ENCODE data around the gene AGBL1. TPM values are rescaled to one million over a fixed set of nuclear protein-coding genes. Genes with fewer than 3 reads are reported as not detected.

The AGBL1 gene
- polyA plus RNA-seq, 4 donors: 0.06 to 0.13 (median 0.09) TPM

GRCh38 chr15:86558686-86559085 is 479.0 kb downstream of the AGBL1 start:
- DNase-seq (ENCODE audit: low read depth in 4 of 4, low spot score in 2 of 4): no peak

GRCh38 chr15:86568378-86568777 is 488.7 kb downstream of the AGBL1 start:
- no peak for DNase-seq (ENCODE audit: low read depth in 4 of 4, low spot score in 2 of 4)

- no peak for DNase-seq (ENCODE audit: low read depth in 4 of 4, low spot score in 2 of 4)
Measured at GRCh38 chr15:86570738-86571137, 491.1 kb downstream of the AGBL1 start.

- no peak for DNase-seq (ENCODE audit: low read depth in 4 of 4, low spot score in 2 of 4)
Measured at GRCh38 chr15:86571873-86572272, 492.2 kb downstream of the AGBL1 start.

- no peak for DNase-seq (ENCODE audit: low read depth in 4 of 4, low spot score in 2 of 4)
Measured at GRCh38 chr15:86572368-86572841, 492.7 kb downstream of the AGBL1 start.

- DNase-seq (ENCODE audit: low read depth in 4 of 4, low spot score in 2 of 4): no peak
Measured at GRCh38 chr15:86573476-86573875, 493.8 kb downstream of the AGBL1 start.

GRCh38 chr15:86588413-86588812 is 508.7 kb downstream of the AGBL1 start:
- DNase-seq (ENCODE audit: low read depth in 4 of 4, low spot score in 2 of 4): no peak

GRCh38 chr15:86590461-86590860 is 510.8 kb downstream of the AGBL1 start:
- no peak for DNase-seq (ENCODE audit: low read depth in 4 of 4, low spot score in 2 of 4)

- DNase-seq (ENCODE audit: low read depth in 4 of 4, low spot score in 2 of 4): no peak
Measured at GRCh38 chr15:86591158-86591557, 511.5 kb downstream of the AGBL1 start.

- no peak for DNase-seq (ENCODE audit: low read depth in 4 of 4, low spot score in 2 of 4)
Measured at GRCh38 chr15:86591994-86592735, 512.5 kb downstream of the AGBL1 start.

- no peak for DNase-seq (ENCODE audit: low read depth in 4 of 4, low spot score in 2 of 4)
Measured at GRCh38 chr15:86595741-86596140, 516.1 kb downstream of the AGBL1 start.

GRCh38 chr15:86603466-86603865 is 523.8 kb downstream of the AGBL1 start:
- no peak for DNase-seq (ENCODE audit: low read depth in 4 of 4, low spot score in 2 of 4)

GRCh38 chr15:86608461-86609205 is 529.0 kb downstream of the AGBL1 start:
- no peak for DNase-seq (ENCODE audit: low read depth in 4 of 4, low spot score in 2 of 4)

GRCh38 chr15:86609275-86609674 is 529.6 kb downstream of the AGBL1 start:
- DNase-seq (ENCODE audit: low read depth in 4 of 4, low spot score in 2 of 4): no peak

- no peak for DNase-seq (ENCODE audit: low read depth in 4 of 4, low spot score in 2 of 4)
Measured at GRCh38 chr15:86610038-86610437, 530.4 kb downstream of the AGBL1 start.

- DNase-seq (ENCODE audit: low read depth in 4 of 4, low spot score in 2 of 4): no peak
Measured at GRCh38 chr15:86611417-86612040, 531.9 kb downstream of the AGBL1 start.

GRCh38 chr15:86615411-86615810 is 535.7 kb downstream of the AGBL1 start:
- DNase-seq (ENCODE audit: low read depth in 4 of 4, low spot score in 2 of 4): no peak

GRCh38 chr15:86615816-86616215 is 536.1 kb downstream of the AGBL1 start:
- DNase-seq (ENCODE audit: low read depth in 4 of 4, low spot score in 2 of 4): no peak

- DNase-seq (ENCODE audit: low read depth in 4 of 4, low spot score in 2 of 4): no peak
Measured at GRCh38 chr15:86616771-86617170, 537.1 kb downstream of the AGBL1 start.

- no peak for DNase-seq (ENCODE audit: low read depth in 4 of 4, low spot score in 2 of 4)
Measured at GRCh38 chr15:86620157-86620556, 540.5 kb downstream of the AGBL1 start.

- DNase-seq (ENCODE audit: low read depth in 4 of 4, low spot score in 2 of 4): no peak
Measured at GRCh38 chr15:86620641-86621349, 541.1 kb downstream of the AGBL1 start.

Data from left renal cortex interstitium (tissue), 4 donors.